ENCODE data around the gene SOBP. TPM values are rescaled to one million over a fixed set of nuclear protein-coding genes. Genes with fewer than 3 reads are reported as not detected.
A peak's percentile ranks its signal among the peaks of the same experiment; 100 is the strongest.

SOBP gene
- total and polyA plus RNA-seq, 2 donors (not counting 3 experiments of a cell fraction or from before 2014, with no cell fraction given), result 0.35 to 6.6 TPM

DNA sequence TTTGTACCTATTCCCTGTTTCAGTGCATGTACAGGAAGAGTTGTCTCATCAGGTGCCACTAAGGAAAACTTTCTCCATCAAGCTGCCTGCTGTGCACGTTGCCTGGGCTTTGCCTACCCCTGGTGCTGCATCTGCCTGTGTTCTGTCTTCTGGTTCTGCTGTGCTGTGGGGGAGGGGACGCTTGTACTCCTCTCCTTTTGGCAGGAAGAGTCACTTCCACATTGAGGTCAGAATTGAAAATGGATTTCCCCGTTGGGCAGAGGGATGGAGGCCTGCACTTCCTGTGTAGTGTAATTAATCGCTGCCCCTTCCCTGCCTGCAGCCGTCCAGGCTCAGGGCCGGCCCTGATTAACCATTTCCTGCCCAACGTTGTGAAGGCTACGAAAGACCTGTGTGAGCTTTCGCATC lies 180.9 kb downstream of the SOBP start:
- BruUV-seq (replicated peaks), result no TSS peak
- Histone ChIP-seq H3K9me1 (replicated peaks; ENCODE audit: control insufficient read depth, extremely low read depth, insufficient read depth, low read length) (no peaks in the 10 kb centered on the region), H4K20me1 (replicated peaks; ENCODE audit: control insufficient read depth, extremely low read depth, insufficient read depth, low read length) (no peaks in the 10 kb centered on the region), H2AFZ (ENCODE audit: low read depth, low read length) (peak overlapping the region; percentile 4), H3K27me3 (ENCODE audit: control insufficient read depth in 2 of 2, insufficient read depth in 2 of 2, low read length in 2 of 2) (no peaks in the 10 kb centered on the region), H3K36me3 (ENCODE audit: control insufficient read depth in 2 of 2, extremely low read depth in 1 of 2, insufficient read depth in 2 of 2, low read length in 2 of 2) (no peaks in the 10 kb centered on the region), H3K9me3 (replicated peaks; ENCODE audit: control insufficient read depth, insufficient read depth, low read length) (no peaks in the 10 kb centered on the region), H3K4me1 (ENCODE audit: control insufficient read depth, extremely low read depth, insufficient read depth, low read length) (peaks cover 14% of the 10 kb centered on the region), H3K27ac (ENCODE audit: insufficient read depth, low read depth, low read length) (no peak overlapping the region), H3K4me3 (replicated peaks in 1 of 3; ENCODE audit: insufficient read depth in 1 of 3, low read depth in 1 of 3, low read length in 3 of 3) (no peak overlapping the region), H3K9ac (replicated peaks; ENCODE audit: extremely low read depth, insufficient read depth, low read length) (no peak overlapping the region), H3K4me2 (ENCODE audit: insufficient read depth, low read length) (peak overlapping the region; percentile 14), H3K79me2 (ENCODE audit: control insufficient read depth, insufficient read depth, low read length) (no peaks in the 10 kb centered on the region)
- intact Hi-C loops (cut with micrococcal nuclease), result loop anchor here (1.0 kb wide), 1 partner anchor 211 kb away; the partner anchor contains the start of gene PDSS2
- DNase-seq (ENCODE audit: low read depth, low spot score) (peak; percentile 66), FAIRE-seq (peak; percentile 93)
- POLR2A ChIA-PET, result no interaction called here
- dilution Hi-C loops (cut with MboI; ENCODE audit: extremely low pct_ligation_motif_present, low sequenced_read_pairs), result no loop called here
- TF ChIP-seq POLR2AphosphoS5 (IDR thresholded peaks at IDR 0.05; ENCODE audit: insufficient read depth, low read depth, low read length), result no peak
- TF ChIP-seq FOS (IDR thresholded peaks at IDR 0.05; ENCODE audit: borderline replicate concordance, insufficient read depth, low read length), result peak; percentile 21
- TF ChIP-seq CTCF (IDR thresholded peaks at IDR 0.05; ENCODE audit: extremely low read depth in 1 of 2, insufficient read depth in 1 of 2, low read depth in 1 of 2, low read length in 2 of 2), result no peak
- TF ChIP-seq POLR2A (IDR thresholded peaks at IDR 0.05; ENCODE audit: low read depth, low read length), result no peak
- CTCF ChIA-PET, result interaction anchor here (0.9 to 1.8 kb wide), 7 partner anchors 13 to 492 kb away, joined by 3 to 7 read pairs (median 4); no protein-coding TSS in a partner anchor

GRCh38 chr6:107673076-107673494 lies 183.2 kb downstream of the SOBP start:
- DNase-seq (ENCODE audit: low read depth, low spot score), result no peak
- Histone ChIP-seq H3K79me2 (ENCODE audit: control insufficient read depth, insufficient read depth, low read length) (no peaks in the 10 kb centered on the region), H3K27ac (ENCODE audit: insufficient read depth, low read depth, low read length) (no peak overlapping the region), H3K36me3 (ENCODE audit: control insufficient read depth in 2 of 2, extremely low read depth in 1 of 2, insufficient read depth in 2 of 2, low read length in 2 of 2) (no peaks in the 10 kb centered on the region), H3K9ac (replicated peaks; ENCODE audit: extremely low read depth, insufficient read depth, low read length) (no peak overlapping the region), H3K4me2 (ENCODE audit: insufficient read depth, low read length) (no peak overlapping the region), H3K9me3 (replicated peaks; ENCODE audit: control insufficient read depth, insufficient read depth, low read length) (no peaks in the 10 kb centered on the region), H3K27me3 (ENCODE audit: control insufficient read depth in 2 of 2, insufficient read depth in 2 of 2, low read length in 2 of 2) (peaks cover 5 to 6% of the 10 kb centered on the region in 2 experiments), H3K4me3 (replicated peaks in 1 of 3; ENCODE audit: insufficient read depth in 1 of 3, low read depth in 1 of 3, low read length in 3 of 3) (no peak overlapping the region), H4K20me1 (replicated peaks; ENCODE audit: control insufficient read depth, extremely low read depth, insufficient read depth, low read length) (no peaks in the 10 kb centered on the region), H3K4me1 (ENCODE audit: control insufficient read depth, extremely low read depth, insufficient read depth, low read length) (peaks cover 13% of the 10 kb centered on the region), H3K9me1 (replicated peaks; ENCODE audit: control insufficient read depth, extremely low read depth, insufficient read depth, low read length) (no peaks in the 10 kb centered on the region), H2AFZ (ENCODE audit: low read depth, low read length) (no peak overlapping the region)
- TF ChIP-seq POLR2AphosphoS5 (IDR thresholded peaks at IDR 0.05; ENCODE audit: insufficient read depth, low read depth, low read length) (no peak), CTCF (IDR thresholded peaks at IDR 0.05; ENCODE audit: extremely low read depth in 1 of 2, insufficient read depth in 1 of 2, low read depth in 1 of 2, low read length in 2 of 2) (no peak), FOS (IDR thresholded peaks at IDR 0.05; ENCODE audit: borderline replicate concordance, insufficient read depth, low read length) (no peak), MYC (IDR thresholded peaks at IDR 0.05; ENCODE audit: low read depth, low read length) (no peak), POLR2A (IDR thresholded peaks at IDR 0.05; ENCODE audit: low read depth, low read length) (no peak), GATA2 (IDR thresholded peaks at IDR 0.05; ENCODE audit: insufficient read depth, insufficient read length, low read depth, low read length) (no peak), EZH2 (IDR thresholded peaks at IDR 0.05; ENCODE audit: borderline replicate concordance, low read depth, low read length, severe bottlenecking) (no peak), JUN (IDR thresholded peaks at IDR 0.05; ENCODE audit: borderline replicate concordance, insufficient read depth, insufficient read length, low read depth) (no peak)
- TF ChIP-seq, protein P1, sequence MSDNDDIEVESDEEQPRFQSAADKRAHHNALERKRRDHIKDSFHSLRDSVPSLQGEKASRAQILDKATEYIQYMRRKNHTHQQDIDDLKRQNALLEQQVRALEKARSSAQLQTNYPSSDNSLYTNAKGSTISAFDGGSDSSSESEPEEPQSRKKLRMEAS (IDR thresholded peaks at IDR 0.05; ENCODE audit: insufficient read depth, insufficient read length), result no peak
- CTCF ChIA-PET, result interaction anchor here (2.3 kb wide), 1 partner anchor 175 kb away, joined by 13 read pairs; no protein-coding TSS in a partner anchor
- intact Hi-C loops (cut with micrococcal nuclease) (no loop called here), dilution Hi-C loops (cut with MboI; ENCODE audit: extremely low pct_ligation_motif_present, low sequenced_read_pairs) (no loop called here)
- POLR2A ChIA-PET, result no interaction called here
- BruUV-seq (replicated peaks), result no TSS peak
- FAIRE-seq, result no peak
